ENCODE results near the gene FGGY.

FGGY gene

DNA sequence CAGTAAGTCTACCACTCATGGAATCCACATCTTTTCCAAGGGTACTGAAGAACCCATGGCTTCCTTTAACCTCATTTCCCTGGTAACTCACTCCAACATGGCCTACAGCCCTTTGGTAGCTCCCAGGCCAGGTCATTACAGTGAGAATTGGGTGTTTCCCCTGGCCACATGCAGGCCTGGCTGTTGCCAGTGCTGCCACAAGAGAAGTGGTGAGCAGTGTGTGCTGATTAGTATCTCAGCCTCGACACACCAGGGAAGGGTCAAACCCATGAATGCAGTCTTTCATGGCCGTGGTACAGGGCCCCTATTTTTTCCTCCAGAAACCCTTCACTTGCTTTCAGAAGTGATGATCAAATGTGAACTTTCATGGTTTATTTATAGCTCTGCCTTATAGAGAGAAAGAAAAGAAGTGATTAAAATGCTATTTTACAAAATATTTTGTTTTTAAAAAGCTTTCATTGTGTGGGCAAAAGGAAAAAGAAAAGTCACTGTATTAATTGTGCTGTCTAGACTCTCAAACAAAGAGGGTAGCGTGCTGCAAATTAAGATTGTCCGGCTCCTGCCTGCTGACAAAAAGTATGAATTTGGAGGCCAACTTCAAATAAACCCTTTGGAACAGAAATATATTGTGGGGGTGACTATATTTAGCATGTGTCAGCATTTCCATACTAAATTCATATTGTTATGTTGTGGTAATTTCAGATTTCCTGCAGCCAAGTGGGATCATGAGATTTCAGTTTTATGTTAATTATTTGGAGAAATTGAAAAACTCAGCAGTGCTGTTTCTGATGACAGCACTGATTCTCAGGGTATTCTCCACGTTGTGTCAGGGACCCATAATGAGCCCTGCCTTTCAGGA lies 455.9 kb downstream of the FGGY start:
- DNase-seq (ENCODE audit: low read depth in 2 of 2, low spot score in 1 of 2), result no peak

DNA sequence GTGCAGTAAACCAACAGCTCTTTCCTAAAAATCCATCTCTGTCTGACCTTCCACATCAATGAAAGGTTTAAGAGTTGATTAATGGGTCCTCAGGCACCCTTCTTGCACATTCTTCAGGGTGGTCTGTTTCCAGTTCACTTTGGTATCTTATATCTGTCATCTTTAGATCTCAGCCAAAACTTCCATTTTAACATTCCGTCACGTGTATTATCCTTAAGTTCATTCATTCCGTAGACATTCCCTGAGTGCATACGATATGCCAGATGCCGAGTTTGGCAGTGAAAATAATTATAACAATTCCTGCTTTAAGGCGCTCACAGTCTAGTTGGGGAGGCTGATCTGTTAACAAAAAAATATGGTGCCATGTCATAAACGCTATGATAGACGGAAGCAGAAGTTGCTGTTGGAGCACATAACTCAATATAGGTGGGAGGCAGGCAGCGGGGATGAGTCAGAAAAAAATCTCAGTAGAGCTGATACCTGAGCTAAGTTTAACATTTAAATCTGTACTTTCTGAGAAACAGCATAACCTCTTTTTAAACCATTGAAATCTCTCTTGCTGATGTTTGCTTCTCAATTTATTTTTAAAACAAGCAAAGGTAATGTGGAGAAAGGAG lies 458.3 kb downstream of the FGGY start:
- DNase-seq (ENCODE audit: low read depth in 2 of 2, low spot score in 1 of 2), result no peak

DNA sequence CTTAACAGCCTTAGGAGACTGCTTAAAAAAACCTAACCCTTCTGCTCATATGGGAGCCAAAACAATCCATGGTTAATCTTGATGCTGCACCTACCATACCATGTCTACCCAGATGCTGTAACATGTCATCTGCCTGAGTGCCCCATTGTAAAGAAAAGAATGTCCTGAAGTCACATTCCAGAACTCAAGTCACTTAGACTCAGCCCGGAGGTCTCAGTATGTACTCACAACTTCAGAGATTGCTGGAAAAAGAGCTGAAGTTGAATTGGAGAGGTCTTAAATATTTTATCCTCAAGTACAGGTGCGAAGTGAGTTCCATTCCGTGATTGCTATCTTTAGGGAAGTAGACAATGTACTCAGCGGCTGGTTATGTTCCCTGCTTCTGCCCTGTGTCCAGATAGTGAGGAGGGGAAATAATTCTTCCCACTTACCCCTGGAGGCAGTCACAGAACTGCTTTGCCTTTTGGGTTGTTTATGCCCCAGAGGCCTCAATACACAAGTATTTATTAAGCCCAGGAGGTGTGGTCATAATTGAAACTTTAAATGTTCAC lies 460.4 kb downstream of the FGGY start:
- no peak for DNase-seq (ENCODE audit: low read depth in 2 of 2, low spot score in 1 of 2)

DNA sequence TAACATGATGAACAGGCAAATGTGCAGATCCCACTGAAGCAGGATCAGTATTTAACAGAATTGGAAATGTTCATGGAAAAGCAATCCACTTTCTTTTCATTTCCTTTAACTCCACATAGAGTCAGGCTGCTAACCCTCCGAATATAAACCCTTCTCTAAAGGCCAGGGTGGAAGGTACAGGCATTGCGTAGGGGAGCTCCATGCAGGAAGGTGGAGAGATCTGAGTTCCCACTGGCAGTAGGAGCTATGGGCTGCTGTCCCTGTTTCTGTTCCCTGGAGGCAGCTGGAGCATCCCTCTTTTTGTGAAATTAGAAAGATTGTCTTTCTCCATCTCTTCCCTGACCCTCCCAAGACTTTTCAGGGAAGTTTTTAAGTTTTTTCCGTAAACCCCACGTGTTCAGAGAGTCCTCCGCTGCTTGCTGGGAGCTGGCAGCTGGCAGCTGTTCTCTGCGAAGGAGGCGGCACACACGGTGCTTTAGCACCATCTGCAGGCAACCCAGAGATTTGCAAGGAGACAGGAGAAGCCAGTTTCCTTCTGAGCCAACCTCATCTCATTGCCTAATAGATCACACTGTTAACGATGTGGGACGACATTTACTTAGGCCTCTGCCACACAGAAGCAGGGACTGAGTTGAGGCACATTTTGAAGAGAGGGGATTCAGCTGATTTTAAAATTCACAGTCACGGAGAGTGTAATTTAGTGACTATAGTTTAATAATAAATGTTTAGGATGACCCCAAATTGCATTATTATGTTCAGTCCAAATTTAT lies 462.4 kb downstream of the FGGY start:
- DNase-seq (ENCODE audit: low read depth in 2 of 2, low spot score in 1 of 2), result peak; percentile 13 to 31

DNA sequence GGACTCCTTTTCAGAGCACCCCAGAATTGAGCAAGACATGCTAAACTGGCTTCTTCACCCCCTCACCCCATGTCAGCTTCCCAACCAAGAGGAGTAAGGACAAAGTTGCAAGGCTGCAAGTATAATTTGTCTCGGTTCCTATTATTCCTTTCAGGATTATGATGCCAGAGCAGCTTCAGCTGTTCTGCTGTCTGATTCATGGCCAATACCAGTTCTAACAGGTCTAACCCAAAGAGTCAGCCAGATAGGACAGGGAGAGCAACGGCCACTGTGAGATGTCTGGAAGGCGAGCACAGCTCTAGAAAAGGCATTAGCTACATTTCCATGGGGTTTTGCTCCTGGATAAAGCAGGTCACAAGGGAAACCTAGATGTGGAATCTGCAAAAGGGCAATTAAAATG lies 464.5 kb downstream of the FGGY start:
- no peak for DNase-seq (ENCODE audit: low read depth in 2 of 2, low spot score in 1 of 2)

DNA sequence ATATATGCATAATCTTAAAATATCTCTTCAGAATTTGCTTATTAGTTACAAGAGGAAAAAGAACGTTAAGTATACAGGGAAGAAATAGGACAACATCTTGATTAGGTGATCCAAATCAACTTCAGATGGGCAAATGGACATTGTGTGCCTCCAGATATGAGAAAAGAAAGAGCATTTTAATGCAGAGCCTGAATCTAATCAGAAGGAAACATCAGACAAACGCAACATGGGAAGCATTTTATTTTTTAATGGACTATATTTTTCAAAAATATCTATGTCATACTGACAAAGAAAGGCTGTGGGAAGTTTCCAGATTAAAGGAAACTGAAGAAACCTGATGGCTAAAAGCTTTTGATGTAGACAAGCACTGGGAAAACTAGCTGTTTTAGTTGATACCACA lies 466.5 kb downstream of the FGGY start:
- DNase-seq (ENCODE audit: low read depth in 2 of 2, low spot score in 1 of 2), result no peak

DNA sequence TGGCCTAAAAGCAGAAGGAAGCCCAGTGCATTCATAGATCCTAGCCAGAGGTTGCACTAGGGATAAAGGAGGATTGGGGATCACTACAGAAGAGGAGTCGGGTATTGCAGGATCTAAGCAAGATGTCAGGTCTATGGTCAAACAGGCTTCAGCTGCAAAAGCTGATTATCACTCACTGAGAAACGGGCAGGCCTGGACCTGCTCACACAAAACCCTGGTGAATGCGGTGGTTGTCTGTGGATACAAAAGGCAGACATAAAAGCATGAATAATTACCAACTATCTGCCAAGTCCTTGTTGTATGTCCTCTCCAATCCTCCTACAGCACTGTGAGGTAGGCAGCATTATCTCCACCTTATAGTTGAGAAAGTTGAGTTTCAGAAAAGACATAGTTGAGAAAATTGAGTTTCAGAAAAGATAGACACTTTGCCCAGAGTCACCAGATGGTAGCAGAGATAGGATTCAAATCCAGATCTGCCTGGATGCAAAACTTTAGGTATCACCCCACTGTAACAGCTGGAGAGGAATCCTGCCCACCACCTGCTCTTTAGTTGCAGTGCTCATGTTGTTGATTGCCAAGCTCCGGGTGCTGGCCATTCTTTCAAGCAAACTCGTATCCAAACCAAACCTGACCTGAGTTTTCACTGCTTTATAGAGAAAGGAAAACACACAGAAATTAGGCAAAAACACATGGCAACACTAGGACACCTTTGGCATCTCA lies 468.3 kb downstream of the FGGY start:
- no peak for DNase-seq (ENCODE audit: low read depth in 2 of 2, low spot score in 1 of 2)

DNA sequence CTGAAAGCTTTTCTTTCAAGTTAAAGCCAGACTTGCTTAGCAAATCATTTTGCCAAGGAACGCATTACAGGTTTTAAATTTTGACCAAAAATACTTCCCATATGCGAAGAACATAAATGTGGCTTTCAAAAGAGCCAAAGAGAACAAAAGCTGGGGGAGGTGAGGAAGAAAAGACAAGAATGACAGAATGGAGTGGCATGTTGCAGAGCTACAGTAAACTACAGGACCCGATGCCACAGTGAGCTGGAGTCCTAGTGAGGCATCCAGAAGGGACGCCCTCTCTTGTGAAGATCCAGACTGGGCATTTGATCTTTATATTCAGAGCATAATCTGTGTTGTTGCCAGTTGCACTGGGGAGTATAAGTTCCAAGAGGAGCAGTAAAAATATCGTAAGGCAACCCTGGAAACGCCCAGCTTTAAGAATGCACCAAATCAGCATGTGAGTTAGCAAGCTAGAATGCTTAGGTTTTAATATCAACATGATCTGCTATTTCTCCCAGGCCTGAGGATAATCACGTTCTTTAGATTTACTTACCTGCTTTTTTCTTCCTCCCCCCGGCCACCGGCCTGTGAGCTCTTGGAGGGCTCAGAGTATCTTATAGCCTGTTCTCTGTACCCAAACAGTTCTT lies 469.4 kb downstream of the FGGY start:
- DNase-seq (ENCODE audit: low read depth in 2 of 2, low spot score in 1 of 2), result no peak

DNA sequence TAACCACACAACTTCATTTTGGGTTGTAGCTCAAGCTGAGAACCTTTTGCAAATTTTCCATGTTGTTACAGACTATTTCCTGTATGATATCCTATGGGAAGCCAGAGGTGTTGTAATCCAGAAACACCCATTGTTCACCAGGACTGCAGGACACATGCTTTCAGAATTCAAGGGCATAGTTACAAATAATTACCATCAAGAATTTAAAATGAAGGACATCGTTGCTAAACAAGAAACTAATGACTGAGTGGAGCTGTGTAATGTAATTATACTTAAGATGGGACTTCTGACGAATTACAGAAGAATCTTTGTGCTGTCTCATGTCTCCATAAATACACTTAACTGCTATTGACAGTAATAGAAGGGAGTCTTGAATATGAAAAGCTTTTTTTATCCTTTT lies 470.2 kb downstream of the FGGY start:
- no peak for DNase-seq (ENCODE audit: low read depth in 2 of 2, low spot score in 1 of 2)

DNA sequence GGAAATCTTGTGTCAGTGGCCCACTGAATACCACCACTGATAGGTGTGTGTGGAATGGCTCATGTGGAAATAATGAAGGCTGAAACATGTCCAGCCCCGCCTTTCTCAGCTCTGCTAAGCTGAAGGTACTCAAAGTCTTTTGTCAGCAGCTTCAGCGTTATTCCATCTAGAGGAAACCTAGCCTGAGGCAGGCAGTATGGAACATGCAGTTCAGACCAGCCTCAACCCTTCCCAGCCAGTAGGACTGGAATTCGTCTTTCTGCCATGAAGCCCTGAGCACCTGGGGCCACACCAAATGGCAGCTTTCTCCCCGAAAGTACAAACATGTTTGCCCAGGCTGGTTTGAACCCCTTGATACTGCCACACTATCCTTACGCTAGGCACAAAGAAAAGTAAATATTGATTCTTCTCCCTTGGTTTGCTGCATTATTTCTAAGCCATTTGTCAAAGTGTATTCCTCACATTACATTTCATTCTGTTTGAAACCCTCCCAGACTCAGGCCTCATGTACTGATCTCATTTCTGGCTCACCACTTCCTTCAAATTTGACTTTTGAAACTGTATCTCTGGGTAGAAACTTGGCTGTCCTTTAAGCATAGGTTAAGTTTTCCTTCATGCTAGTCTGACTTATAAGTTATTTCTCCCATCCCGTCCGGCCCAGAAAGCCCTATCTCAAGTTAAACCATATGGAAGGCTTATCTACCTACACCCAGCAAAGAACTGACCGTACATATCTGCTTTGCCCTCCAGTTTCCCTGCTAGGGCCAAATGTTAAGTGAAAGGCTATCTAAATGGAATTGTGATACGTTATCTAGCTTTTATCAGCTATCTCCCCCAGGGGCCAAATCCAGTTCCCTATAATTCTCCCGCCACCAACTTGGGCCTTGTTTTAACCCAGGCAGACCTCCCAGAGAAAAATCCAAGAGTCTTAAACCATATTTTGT lies 472.2 kb downstream of the FGGY start:
- no peak for DNase-seq (ENCODE audit: low read depth in 2 of 2, low spot score in 1 of 2)

DNA sequence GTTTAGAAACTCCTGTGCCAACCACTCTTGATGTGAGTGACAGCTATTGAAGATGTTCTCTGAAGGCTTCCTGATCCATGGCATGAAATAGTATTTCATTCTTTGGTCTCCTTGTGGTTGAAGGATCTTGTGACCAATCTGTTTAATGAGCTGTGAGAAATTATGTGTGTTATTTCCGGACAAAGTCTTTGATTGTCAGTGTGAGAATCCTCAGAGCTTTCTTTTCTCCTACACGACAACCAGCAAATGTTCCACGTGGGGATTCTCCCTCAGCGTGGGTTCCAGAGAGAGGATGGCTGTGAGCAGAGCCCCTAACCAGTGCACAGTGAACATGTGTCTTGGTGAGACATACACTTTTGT lies 472.8 kb downstream of the FGGY start:
- DNase-seq (ENCODE audit: low read depth in 2 of 2, low spot score in 1 of 2), result no peak

DNA sequence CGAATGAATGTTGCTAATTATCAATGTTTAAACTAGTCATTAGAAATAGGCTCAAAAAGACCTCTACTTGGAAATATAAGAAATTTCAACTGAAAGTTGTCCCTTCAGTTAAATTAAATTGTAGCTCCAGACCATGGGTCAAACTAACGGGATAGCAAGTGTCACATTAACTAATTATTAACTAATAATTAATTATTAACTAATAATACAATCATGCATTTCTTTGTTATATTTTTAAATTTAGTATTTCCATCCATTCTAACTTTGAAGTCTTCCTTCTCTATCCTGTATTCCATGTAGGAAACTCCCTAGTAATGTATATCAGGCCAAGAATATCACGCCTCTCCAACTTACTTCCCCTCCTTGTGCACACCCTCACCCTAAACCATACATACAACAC lies 474.5 kb downstream of the FGGY start:
- DNase-seq (ENCODE audit: low read depth in 2 of 2, low spot score in 1 of 2), result no peak

DNA sequence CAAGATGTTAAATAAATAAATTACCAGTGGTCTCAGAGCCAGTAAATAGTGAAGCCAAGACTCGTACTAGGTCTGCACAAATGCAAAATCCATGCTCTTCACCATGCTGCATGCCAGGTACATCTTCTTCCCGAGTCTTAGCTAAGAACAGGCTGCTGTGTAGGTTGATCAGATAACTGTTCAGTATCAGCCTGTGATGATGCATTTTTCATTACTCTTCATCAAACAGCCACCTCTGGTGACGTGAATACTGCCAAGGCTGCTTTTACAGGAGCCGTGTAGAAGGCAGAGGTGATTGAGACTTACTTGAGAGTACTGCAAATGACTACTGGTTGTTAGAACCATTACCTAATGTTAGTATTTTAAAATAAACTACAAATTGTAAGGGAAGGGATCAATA lies 478.6 kb downstream of the FGGY start:
- DNase-seq (ENCODE audit: low read depth in 2 of 2, low spot score in 1 of 2), result no peak

DNA sequence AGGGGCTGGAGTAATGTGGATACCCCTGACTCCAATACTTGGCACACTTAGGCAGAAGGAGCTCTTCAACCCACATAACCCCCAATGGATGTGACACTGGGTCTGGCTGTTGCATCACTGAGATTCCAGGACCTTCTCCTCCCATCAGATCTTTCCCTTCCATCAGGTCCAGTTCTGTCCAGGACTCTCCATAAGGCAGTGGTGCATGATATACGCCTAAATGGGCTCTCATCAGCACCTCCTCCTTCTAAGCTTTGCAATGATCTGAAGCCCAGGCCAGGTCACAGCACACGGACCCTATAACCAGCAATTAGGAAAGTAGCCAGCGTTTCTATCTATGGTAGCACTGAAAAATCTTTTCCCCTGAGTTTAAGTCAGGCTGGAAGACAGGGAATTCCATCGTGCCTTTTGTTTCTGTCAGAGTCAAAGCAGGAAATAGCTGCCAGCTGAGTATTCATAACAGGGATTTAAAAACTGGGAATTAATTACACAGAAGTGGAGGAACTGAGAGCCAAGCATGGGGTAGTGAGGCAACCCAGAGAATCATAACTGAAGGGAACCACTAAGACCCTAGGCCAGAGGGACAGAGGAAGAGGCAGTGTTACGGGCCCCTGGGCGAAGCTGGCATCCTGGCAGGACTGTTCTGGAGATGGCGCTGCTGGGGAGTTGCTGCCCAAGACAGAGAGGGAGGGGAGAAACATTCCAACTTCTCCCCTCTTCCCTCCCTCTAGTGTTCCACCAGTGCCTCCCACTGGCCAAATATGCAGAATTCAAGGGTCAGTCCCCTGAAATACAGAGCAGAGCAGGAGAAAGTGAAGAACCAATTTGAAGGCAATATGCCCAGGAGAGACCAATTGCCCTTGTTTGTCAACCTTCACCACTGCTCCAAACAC lies 480.3 kb downstream of the FGGY start:
- no peak for DNase-seq (ENCODE audit: low read depth in 2 of 2, low spot score in 1 of 2)

DNA sequence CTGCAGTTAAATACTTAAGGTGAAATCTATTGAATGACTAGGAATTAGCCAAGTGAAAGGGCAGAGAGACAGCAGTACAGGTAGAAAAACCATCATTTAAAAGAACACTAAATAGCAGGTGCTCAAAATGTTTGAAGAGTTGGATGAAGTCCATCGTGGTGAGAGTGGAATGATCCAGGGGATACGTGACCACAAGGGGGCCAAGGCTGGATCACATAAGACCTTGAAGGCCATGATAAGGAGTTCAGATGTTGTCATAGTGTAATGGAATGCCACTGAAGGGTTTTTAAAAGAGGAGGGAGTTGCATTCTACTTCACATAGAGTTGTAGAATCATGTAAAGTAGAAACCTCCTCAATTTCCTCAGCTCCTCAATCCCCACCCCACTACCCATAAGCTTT lies 483.1 kb downstream of the FGGY start:
- no peak for DNase-seq (ENCODE audit: low read depth in 2 of 2, low spot score in 1 of 2)

DNA sequence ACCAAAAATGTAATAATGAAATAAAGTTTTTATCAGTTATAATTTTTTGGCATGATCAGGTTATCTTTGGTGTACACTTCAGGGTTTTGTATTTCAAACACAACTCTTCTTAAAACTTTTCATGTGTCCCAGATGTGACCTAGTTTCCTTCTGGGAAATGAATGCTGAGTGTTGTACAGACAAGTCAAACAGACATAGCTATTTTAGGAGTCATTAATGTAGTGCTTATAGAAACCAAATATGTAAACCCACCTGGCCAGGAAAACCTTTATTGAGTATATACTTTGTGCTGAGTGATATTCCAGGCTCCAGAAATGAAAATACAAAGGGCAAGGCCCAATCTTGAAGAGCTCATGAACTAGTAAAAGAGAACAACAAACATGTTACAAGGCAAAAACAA lies 491.9 kb downstream of the FGGY start:
- no peak for DNase-seq (ENCODE audit: low read depth in 2 of 2, low spot score in 1 of 2)

DNA sequence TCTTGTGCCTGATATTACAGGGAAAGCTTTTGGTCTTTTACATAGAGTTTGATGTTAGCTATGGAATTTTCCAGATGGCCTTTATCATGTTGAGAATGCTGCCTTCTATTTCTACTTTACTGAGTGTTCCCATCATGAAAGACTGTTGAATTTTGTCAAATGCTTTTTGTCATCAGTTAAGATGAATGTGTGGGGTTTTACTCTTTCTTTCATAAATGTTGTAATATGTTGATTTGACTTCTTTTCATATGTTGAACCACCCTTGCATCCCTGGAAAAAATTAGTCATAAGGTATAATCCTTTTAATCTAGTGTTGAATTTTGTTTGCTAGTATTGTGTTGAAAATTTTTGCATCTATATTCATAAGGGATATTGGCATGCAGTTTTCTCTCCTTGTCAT lies 501.7 kb downstream of the FGGY start:
- no peak for DNase-seq (ENCODE audit: low read depth in 2 of 2, low spot score in 1 of 2)

DNA sequence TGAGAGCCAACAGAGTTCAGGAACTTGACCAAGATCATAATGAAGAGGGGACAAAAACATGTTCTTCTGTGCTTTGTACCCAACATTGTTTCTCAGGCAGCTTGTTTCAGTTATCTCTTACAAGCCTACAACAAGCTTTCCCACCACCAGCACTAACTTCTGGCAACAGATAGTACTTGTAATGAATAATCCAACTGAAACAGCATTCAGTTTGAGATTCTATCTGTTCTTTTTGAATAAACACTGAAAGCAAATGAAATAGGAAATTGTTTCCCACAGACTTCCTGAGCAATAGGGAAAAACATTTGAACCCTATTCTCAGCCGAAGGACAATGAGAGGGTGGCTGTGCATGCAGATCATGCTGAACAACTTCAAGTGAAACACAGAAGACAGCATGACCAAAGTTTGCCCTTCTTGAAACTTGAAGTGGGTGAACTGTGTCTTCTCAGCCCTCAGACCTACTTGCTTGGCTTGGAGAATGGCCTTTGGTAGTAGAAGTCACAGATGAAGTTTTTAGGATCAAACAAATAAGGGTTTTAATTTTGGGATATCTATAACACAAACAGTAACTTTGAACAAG lies 506.7 kb downstream of the FGGY start:
- DNase-seq (ENCODE audit: low read depth in 2 of 2, low spot score in 1 of 2), result no peak

Data from stimulated activated CD8-positive, alpha-beta memory T cell treated with anti-CD3 and anti-CD28 coated beads, Interleukin-4, amount 100 ng/mL, for 4 hours (primary cell).